Measurements from ENCODE around the gene CIAO2A. TPM values are rescaled to one million over a fixed set of nuclear protein-coding genes. Genes with fewer than 3 reads are reported as not detected.
"Not testable (repeated sequence)": the region's sequence is repeated elsewhere in the genome, so short reads cannot be mapped to it uniquely, and the experiment has no call there.

The CIAO2A gene
- total RNA-seq, 2 donors from 2014 or later: 88.7 to 98.3 TPM

- Histone ChIP-seq H3K36me3 (peaks cover 4% of the 10 kb centered on the region), H3K27me3 (no peaks in the 10 kb centered on the region), H3K9ac (ENCODE audit: low read depth in 2 of 2, low read length in 2 of 2) (no peak overlapping the region), H3K4me1 (no peaks in the 10 kb centered on the region), H3K9me3 (no peaks in the 10 kb centered on the region), H3K4me3 (no peak overlapping the region), H3K27ac (no peak overlapping the region)
- intact Hi-C loops (cut with DNase I): no loop called here
- no peak for TF ChIP-seq CTCF (IDR thresholded peaks at IDR 0.05)
- DNase-seq: no peak
Observed at GRCh38 chr15:64110950-64111678, 17.5 kb upstream of the CIAO2A start.

- H3K9me3 ChIP-seq; DNase-seq; H3K4me3 ChIP-seq; H3K27me3 ChIP-seq; H3K9ac ChIP-seq (ENCODE audit: low read depth in 2 of 2, low read length in 2 of 2); intact Hi-C loops (cut with DNase I); H3K4me1 ChIP-seq; H3K36me3 ChIP-seq; H3K27ac ChIP-seq: not testable (repeated sequence)
Observed at GRCh38 chr15:64110108-64110701, 16.6 kb upstream of the CIAO2A start.

GRCh38 chr15:64107337-64107736 is 13.7 kb upstream of the CIAO2A start:
- Histone ChIP-seq H3K27ac (no peak overlapping the region), H3K27me3 (no peaks in the 10 kb centered on the region), H3K36me3 (no peaks in the 10 kb centered on the region), H3K4me1 (no peaks in the 10 kb centered on the region), H3K9me3 (no peaks in the 10 kb centered on the region), H3K4me3 (no peak overlapping the region), H3K9ac (ENCODE audit: low read depth in 2 of 2, low read length in 2 of 2) (no peak overlapping the region)
- DNase-seq: no peak
- TF ChIP-seq CTCF (IDR thresholded peaks at IDR 0.05): no peak
- intact Hi-C loops (cut with DNase I): no loop called here

- Histone ChIP-seq H3K27me3 (no peaks in the 10 kb centered on the region), H3K4me3 (no peak overlapping the region), H3K27ac (peak overlapping the region; percentile 44), H3K4me1 (no peaks in the 10 kb centered on the region), H3K9me3 (no peaks in the 10 kb centered on the region), H3K36me3 (no peaks in the 10 kb centered on the region), H3K9ac (ENCODE audit: low read depth in 2 of 2, low read length in 2 of 2) (no peak overlapping the region)
- TF ChIP-seq CTCF (IDR thresholded peaks at IDR 0.05): no peak
- intact Hi-C loops (cut with DNase I): no loop called here
- DNase-seq: peak; percentile 24
Observed at GRCh38 chr15:64105113-64105704, 11.6 kb upstream of the CIAO2A start.

GRCh38 chr15:64102497-64102896 is 8.9 kb upstream of the CIAO2A start:
- no peak overlapping the region for H3K27ac ChIP-seq
- H3K9ac ChIP-seq (ENCODE audit: low read depth in 2 of 2, low read length in 2 of 2): no peak overlapping the region
- no peaks in the 10 kb centered on the region for H3K36me3 ChIP-seq
- H3K27me3 ChIP-seq: no peaks in the 10 kb centered on the region
- H3K4me3 ChIP-seq: no peak overlapping the region
- DNase-seq: no peak
- H3K9me3 ChIP-seq: no peaks in the 10 kb centered on the region
- TF ChIP-seq CTCF (IDR thresholded peaks at IDR 0.05): no peak
- intact Hi-C loops (cut with DNase I): no loop called here
- H3K4me1 ChIP-seq: peaks cover 5% of the 10 kb centered on the region

GRCh38 chr15:64100958-64101357 is 7.3 kb upstream of the CIAO2A start:
- Histone ChIP-seq H3K36me3 (no peaks in the 10 kb centered on the region), H3K27me3 (no peaks in the 10 kb centered on the region), H3K4me1 (peaks cover 12% of the 10 kb centered on the region), H3K9me3 (no peaks in the 10 kb centered on the region), H3K9ac (ENCODE audit: low read depth in 2 of 2, low read length in 2 of 2) (no peak overlapping the region), H3K27ac (no peak overlapping the region), H3K4me3 (no peak overlapping the region)
- no peak for TF ChIP-seq CTCF (IDR thresholded peaks at IDR 0.05)
- intact Hi-C loops (cut with DNase I): no loop called here
- no peak for DNase-seq

Measured in colonic mucosa (tissue), 4 donors.